ENCODE results near the gene UMODL1. TPM values are rescaled to one million over a fixed set of nuclear protein-coding genes. Genes with fewer than 3 reads are reported as not detected.

UMODL1 gene
- total and polyA plus RNA-seq, 2 experiments from 2014 or later = 0.15 to 0.47 TPM

- Histone ChIP-seq H3K27ac (no peak overlapping the region), H4K20me1 (ENCODE audit: insufficient read depth, poor library complexity, severe bottlenecking) (no peaks in the 10 kb centered on the region), H3K27me3 (no peaks in the 10 kb centered on the region), H3K4me3 (no peak overlapping the region), H3K4me1 (ENCODE audit: insufficient read depth) (peaks cover 3% of the 10 kb centered on the region), H3K9me3 (ENCODE audit: low read depth) (no peaks in the 10 kb centered on the region), H3K4me2 (no peak overlapping the region), H3K36me3 (replicated peaks; ENCODE audit: insufficient read depth, low read depth) (no peaks in the 10 kb centered on the region), H3K9me2 (replicated peaks; ENCODE audit: insufficient read depth) (no peaks in the 10 kb centered on the region), H3K79me2 (no peaks in the 10 kb centered on the region), H2AFZ (no peak overlapping the region)
- TF ChIP-seq CTCF (IDR thresholded peaks at IDR 0.05; ENCODE audit: poor library complexity) (no peak), EZH2phosphoT487 (IDR thresholded peaks at IDR 0.05; ENCODE audit: low read depth, severe bottlenecking, unreplicated experiment) (no peak), EZH2 (IDR thresholded peaks at IDR 0.05; ENCODE audit: borderline replicate concordance) (no peak)
- 93% methylated on average over 13 of the region's 13 CpGs for WGBS (ENCODE audit: low lambda C conversion rate, missing lambda C conversion rate)
- no peak for DNase-seq (ENCODE audit: low spot score)
These were observed 8.2 kb downstream of the UMODL1 start for GRCh38 chr21:42079008-42079938.

GRCh38 chr21:42079939-42080787, 9.0 kb downstream of the UMODL1 start:
- no peaks in the 10 kb centered on the region for H3K9me3 ChIP-seq (ENCODE audit: low read depth)
- H4K20me1 ChIP-seq (ENCODE audit: insufficient read depth, poor library complexity, severe bottlenecking) = no peaks in the 10 kb centered on the region
- no peaks in the 10 kb centered on the region for H3K36me3 ChIP-seq (replicated peaks; ENCODE audit: insufficient read depth, low read depth)
- no peak overlapping the region for H3K4me3 ChIP-seq
- peaks cover 3% of the 10 kb centered on the region for H3K4me1 ChIP-seq (ENCODE audit: insufficient read depth)
- WGBS (ENCODE audit: low lambda C conversion rate, missing lambda C conversion rate) = 86% methylated on average over 25 of the region's 25 CpGs
- no peaks in the 10 kb centered on the region for H3K9me2 ChIP-seq (replicated peaks; ENCODE audit: insufficient read depth)
- H3K27me3 ChIP-seq = no peaks in the 10 kb centered on the region
- no peak overlapping the region for H2AFZ ChIP-seq
- peak overlapping the region; percentile 67 for H3K27ac ChIP-seq
- no peaks in the 10 kb centered on the region for H3K79me2 ChIP-seq
- TF ChIP-seq EZH2phosphoT487 (IDR thresholded peaks at IDR 0.05; ENCODE audit: low read depth, severe bottlenecking, unreplicated experiment) = no peak
- TF ChIP-seq EZH2 (IDR thresholded peaks at IDR 0.05; ENCODE audit: borderline replicate concordance) = no peak
- TF ChIP-seq CTCF (IDR thresholded peaks at IDR 0.05; ENCODE audit: poor library complexity) = no peak
- DNase-seq (ENCODE audit: low spot score) = no peak
- no peak overlapping the region for H3K4me2 ChIP-seq

GRCh38 chr21:42080788-42081083, 9.6 kb downstream of the UMODL1 start:
- Histone ChIP-seq H3K4me3 (no peak overlapping the region), H3K27ac (peak overlapping the region; percentile 67), H3K9me3 (ENCODE audit: low read depth) (no peaks in the 10 kb centered on the region), H3K9me2 (replicated peaks; ENCODE audit: insufficient read depth) (no peaks in the 10 kb centered on the region), H3K4me2 (no peak overlapping the region), H3K4me1 (ENCODE audit: insufficient read depth) (peaks cover 3% of the 10 kb centered on the region), H2AFZ (no peak overlapping the region), H3K27me3 (no peaks in the 10 kb centered on the region), H3K36me3 (replicated peaks; ENCODE audit: insufficient read depth, low read depth) (no peaks in the 10 kb centered on the region), H3K79me2 (no peaks in the 10 kb centered on the region), H4K20me1 (ENCODE audit: insufficient read depth, poor library complexity, severe bottlenecking) (no peaks in the 10 kb centered on the region)
- peak; percentile 56 for DNase-seq (ENCODE audit: low spot score)
- TF ChIP-seq EZH2 (IDR thresholded peaks at IDR 0.05; ENCODE audit: borderline replicate concordance) = no peak
- TF ChIP-seq CTCF (IDR thresholded peaks at IDR 0.05; ENCODE audit: poor library complexity) = no peak
- no peak for TF ChIP-seq EZH2phosphoT487 (IDR thresholded peaks at IDR 0.05; ENCODE audit: low read depth, severe bottlenecking, unreplicated experiment)
- 70% methylated on average over 6 of the region's 6 CpGs for WGBS (ENCODE audit: low lambda C conversion rate, missing lambda C conversion rate)
